ENCODE measurements around the gene SLC38A9. TPM values are rescaled to one million over a fixed set of nuclear protein-coding genes. Genes with fewer than 3 reads are reported as not detected.

SLC38A9 gene
- polyA plus RNA-seq, 1 of the 3 experiments (the other 2 are of a cell fraction), result 6.9 TPM

GRCh38 chr5:55668356-55668755 lies 43.8 kb downstream of the SLC38A9 start (continued):
- TF ChIP-seq USF1 (IDR thresholded peaks at IDR 0.05; ENCODE audit: borderline replicate concordance, low read depth), result no peak
- no peak for TF ChIP-seq RCOR1 (IDR thresholded peaks at IDR 0.05; ENCODE audit: low read length)
- TF ChIP-seq CTCF (IDR thresholded peaks at IDR 0.05), result no peak
- TF ChIP-seq MAX (IDR thresholded peaks at IDR 0.05; ENCODE audit: low read depth), result 0 out of 2 replicates have a peak, but pooled peaks have one; percentile 52
- no peak for TF ChIP-seq GABPA (IDR thresholded peaks at IDR 0.05; ENCODE audit: low read depth)
- no peak for TF ChIP-seq FOXJ3 (CRISPR knock-in tag; IDR thresholded peaks at IDR 0.05)
- peak; percentile 66; the same call in 1 of the 2 replicates for TF ChIP-seq TEAD4 (IDR thresholded peaks at IDR 0.05; ENCODE audit: borderline replicate concordance, insufficient read depth)
- TF ChIP-seq EZH2phosphoT487 (IDR thresholded peaks at IDR 0.05; ENCODE audit: borderline replicate concordance, low read depth), result no peak
- peak; percentile 76; the same call in 1 of the 2 replicates for TF ChIP-seq POLR2AphosphoS5 (IDR thresholded peaks at IDR 0.05; ENCODE audit: low read depth, low read length)
- TF ChIP-seq FOXM1 (IDR thresholded peaks at IDR 0.05; ENCODE audit: low read depth), result peak; percentile 62; the same call in 1 of the 2 replicates
- peak; percentile 68; the same call in 1 of the 2 replicates for TF ChIP-seq RXRA (IDR thresholded peaks at IDR 0.05; ENCODE audit: borderline replicate concordance, low read depth)
- TF ChIP-seq REST (IDR thresholded peaks at IDR 0.05; ENCODE audit: low read depth, low read length), result no peak

- H3K27ac ChIP-seq (ENCODE audit: low read depth in 2 of 2, low read length in 1 of 2), result peak overlapping the region; percentile 81 to 91; a peak in 3 of 4 replicates
Observed at GRCh38 chr5:55667938-55668337, 44.2 kb downstream of the SLC38A9 start.

More at GRCh38 chr5:55667938-55668337, 44.2 kb downstream of the SLC38A9 start:
- Histone ChIP-seq H3K9ac (peak overlapping the region; percentile 33; the same call in 1 of the 2 replicates), H3K9me3 (no peaks in the 10 kb centered on the region), H3K9me2 (no peaks in the 10 kb centered on the region), H3K36me3 (replicated peaks in 1 of 2; ENCODE audit: control insufficient read depth in 1 of 2, insufficient read depth in 2 of 2, low read length in 1 of 2) (peaks cover 5 to 8% of the 10 kb centered on the region in 2 experiments), H3K79me2 (ENCODE audit: insufficient read depth) (no peaks in the 10 kb centered on the region), H3K27me3 (ENCODE audit: insufficient read depth) (no peaks in the 10 kb centered on the region), H3K4me1 (ENCODE audit: control insufficient read depth in 1 of 2, insufficient read depth in 2 of 2, low read depth in 1 of 2, low read length in 1 of 2) (peaks cover 0 to 4% of the 10 kb centered on the region in 2 experiments; a peak in 2 of 4 replicates), H3K4me3 (ENCODE audit: low read depth in 2 of 2, low read length in 1 of 2) (no peak overlapping the region), H2AFZ (ENCODE audit: low read depth) (no peak overlapping the region), H3F3A (replicated peaks; ENCODE audit: insufficient read depth) (peaks cover 27% of the 10 kb centered on the region), H3K4me2 (peak overlapping the region; percentile 53; the same call in 1 of the 2 replicates), H4K20me1 (ENCODE audit: insufficient read depth) (no peaks in the 10 kb centered on the region)
- CTCF ChIA-PET, result no interaction called here
- no peak for TF ChIP-seq SMC3 (IDR thresholded peaks at IDR 0.05; ENCODE audit: low read depth, low read length)
- TF ChIP-seq MEF2A (IDR thresholded peaks at IDR 0.05; ENCODE audit: borderline replicate concordance, low read depth), result no peak
- TF ChIP-seq, protein P1, sequence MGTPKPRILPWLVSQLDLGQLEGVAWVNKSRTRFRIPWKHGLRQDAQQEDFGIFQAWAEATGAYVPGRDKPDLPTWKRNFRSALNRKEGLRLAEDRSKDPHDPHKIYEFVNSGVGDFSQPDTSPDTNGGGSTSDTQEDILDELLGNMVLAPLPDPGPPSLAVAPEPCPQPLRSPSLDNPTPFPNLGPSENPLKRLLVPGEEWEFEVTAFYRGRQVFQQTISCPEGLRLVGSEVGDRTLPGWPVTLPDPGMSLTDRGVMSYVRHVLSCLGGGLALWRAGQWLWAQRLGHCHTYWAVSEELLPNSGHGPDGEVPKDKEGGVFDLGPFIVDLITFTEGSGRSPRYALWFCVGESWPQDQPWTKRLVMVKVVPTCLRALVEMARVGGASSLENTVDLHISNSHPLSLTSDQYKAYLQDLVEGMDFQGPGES (IDR thresholded peaks at IDR 0.05; ENCODE audit: low read depth, low read length), result no peak
- no peak for TF ChIP-seq GABPA (IDR thresholded peaks at IDR 0.05; ENCODE audit: low read depth)
- TF ChIP-seq FOSL2 (IDR thresholded peaks at IDR 0.05; ENCODE audit: borderline replicate concordance, low read depth), result no peak
- no peak for TF ChIP-seq CTCF (IDR thresholded peaks at IDR 0.05)
- no peak for DNase-seq
- POLR2A ChIA-PET, result no interaction called here
- 74% methylated on average over 3 of the region's 3 CpGs for WGBS (ENCODE audit: low lambda C conversion rate)
